Suprapubic skin (tissue), 4 donors: ENCODE data around the gene IQCC.

ENCODE experiments used
- EP300 ChIP-seq: sonication (generic); formaldehyde crosslinking; IDR thresholded peaks from one replicate; pipeline ENCODE4 v1.6.1; 2017; ENCODE audit warnings: antibody characterized with exemption
- POLR2A ChIP-seq, 2 donors: fragments of 450-650 bp; IDR thresholded peaks; one replicate each; pipeline ENCODE4 v1.6.1; 2017; ENCODE audit warnings: antibody characterized with exemption in 2 of 2, mild to moderate bottlenecking in 2 of 2, moderate library complexity in 2 of 2
- POLR2AphosphoS5 ChIP-seq, 3 donors: sonication (generic); formaldehyde crosslinking; IDR thresholded peaks; one replicate each; pipeline ENCODE4 v1.6.1; 2017; ENCODE audit warnings: antibody characterized with exemption in 3 of 3
- TF ChIP-seq, protein P1 (sequence below), 2 donors: fragments of 200-600 bp in 1 of 2; fragments of 450-650 bp in 1 of 2; sonication (generic) in 1 of 2; IDR thresholded peaks; one replicate each; pipeline ENCODE4 v1.5.1; 2016 to 2019; ENCODE audit warnings: antibody characterized with exemption in 2 of 2, mild to moderate bottlenecking in 1 of 2, moderate library complexity in 1 of 2

DNA sequence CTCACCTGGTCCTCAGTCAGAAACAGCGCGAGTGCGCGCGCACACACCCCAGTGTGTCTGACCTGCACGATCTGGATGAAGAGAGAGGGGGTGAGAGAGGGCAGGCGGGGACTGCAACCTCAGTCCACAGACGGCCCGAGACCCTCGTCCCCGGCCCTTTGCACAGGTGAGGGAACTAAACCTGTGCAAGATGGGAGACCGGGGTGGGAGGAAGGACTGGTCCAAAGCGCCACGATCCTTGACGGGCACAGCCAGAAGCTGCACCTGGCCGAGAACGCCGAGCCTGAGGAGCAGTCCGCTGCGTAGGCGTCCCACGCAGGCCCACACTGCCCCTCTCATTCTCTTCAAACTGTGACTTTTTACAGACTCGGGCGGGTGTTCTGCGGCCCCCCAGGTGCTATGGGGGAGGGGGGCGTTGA lies 519 bp upstream of the IQCC start:
- TF ChIP-seq, protein P1, sequence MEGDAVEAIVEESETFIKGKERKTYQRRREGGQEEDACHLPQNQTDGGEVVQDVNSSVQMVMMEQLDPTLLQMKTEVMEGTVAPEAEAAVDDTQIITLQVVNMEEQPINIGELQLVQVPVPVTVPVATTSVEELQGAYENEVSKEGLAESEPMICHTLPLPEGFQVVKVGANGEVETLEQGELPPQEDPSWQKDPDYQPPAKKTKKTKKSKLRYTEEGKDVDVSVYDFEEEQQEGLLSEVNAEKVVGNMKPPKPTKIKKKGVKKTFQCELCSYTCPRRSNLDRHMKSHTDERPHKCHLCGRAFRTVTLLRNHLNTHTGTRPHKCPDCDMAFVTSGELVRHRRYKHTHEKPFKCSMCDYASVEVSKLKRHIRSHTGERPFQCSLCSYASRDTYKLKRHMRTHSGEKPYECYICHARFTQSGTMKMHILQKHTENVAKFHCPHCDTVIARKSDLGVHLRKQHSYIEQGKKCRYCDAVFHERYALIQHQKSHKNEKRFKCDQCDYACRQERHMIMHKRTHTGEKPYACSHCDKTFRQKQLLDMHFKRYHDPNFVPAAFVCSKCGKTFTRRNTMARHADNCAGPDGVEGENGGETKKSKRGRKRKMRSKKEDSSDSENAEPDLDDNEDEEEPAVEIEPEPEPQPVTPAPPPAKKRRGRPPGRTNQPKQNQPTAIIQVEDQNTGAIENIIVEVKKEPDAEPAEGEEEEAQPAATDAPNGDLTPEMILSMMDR (IDR thresholded peaks at IDR 0.05): no peak
- TF ChIP-seq POLR2AphosphoS5 (IDR thresholded peaks at IDR 0.05) (no peak), POLR2A (IDR thresholded peaks at IDR 0.05) (no peak), EP300 (no peak)
